Fibroblast of mammary gland (primary cell): Measurements from ENCODE around the gene IFIT2.

Experiments
- DNase-seq: peaks from one replicate; pipeline ENCODE4 v3.0.0-alpha.2; 2010; ENCODE audit warnings: low read depth
- H3K4me3 ChIP-seq: 2 replicates; pipeline ENCODE4 v1.5.1; 2011; ENCODE audit warnings: low read depth, mild to moderate bottlenecking, low read length, moderate library complexity; ENCODE audit not compliant: control insufficient read depth
- TF ChIP-seq, protein P1 (sequence below): conservative IDR thresholded peaks from 2 replicates; pipeline ENCODE4 v1.5.1; 2011; ENCODE audit warnings: low read depth, low read length, inconsistent platforms; ENCODE audit not compliant: control insufficient read depth, insufficient read depth

IFIT2 gene

DNA sequence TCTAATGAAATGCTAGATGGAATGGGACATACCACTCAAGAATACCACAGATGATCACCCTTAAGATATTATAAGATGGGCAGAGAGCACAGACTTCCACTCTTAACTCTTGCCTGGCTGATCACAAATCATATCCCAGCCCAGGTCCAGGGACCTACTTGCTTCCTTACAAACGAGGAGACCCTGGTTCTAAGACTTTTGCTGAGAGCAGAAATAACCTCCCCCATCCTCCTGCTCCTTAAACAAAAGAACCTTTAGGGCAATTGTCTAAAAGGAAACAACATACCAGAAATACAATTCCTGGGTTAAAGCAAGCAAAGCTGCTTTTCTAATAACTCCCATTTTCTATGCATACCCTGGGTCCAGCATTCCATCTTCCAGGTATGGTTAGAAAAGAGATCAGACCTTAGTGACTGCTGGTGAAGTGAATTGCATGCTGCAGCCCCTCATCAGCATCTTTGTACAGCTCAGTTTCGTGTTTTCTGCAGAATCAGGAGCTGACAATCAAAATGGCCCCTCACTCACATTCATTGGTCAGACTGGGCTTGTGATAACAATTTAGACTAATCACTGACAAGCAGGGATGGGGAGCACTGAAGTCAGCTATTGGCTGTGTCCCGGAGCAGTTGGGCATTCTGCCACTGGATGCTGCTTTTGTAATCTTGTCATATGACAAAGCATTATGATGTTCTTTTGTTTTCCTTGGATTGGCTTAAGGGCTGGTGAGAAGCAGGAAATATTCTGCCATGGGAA lies 40.5 kb downstream of the IFIT2 start:
- peak; percentile 96 for DNase-seq
- TF ChIP-seq, protein P1, sequence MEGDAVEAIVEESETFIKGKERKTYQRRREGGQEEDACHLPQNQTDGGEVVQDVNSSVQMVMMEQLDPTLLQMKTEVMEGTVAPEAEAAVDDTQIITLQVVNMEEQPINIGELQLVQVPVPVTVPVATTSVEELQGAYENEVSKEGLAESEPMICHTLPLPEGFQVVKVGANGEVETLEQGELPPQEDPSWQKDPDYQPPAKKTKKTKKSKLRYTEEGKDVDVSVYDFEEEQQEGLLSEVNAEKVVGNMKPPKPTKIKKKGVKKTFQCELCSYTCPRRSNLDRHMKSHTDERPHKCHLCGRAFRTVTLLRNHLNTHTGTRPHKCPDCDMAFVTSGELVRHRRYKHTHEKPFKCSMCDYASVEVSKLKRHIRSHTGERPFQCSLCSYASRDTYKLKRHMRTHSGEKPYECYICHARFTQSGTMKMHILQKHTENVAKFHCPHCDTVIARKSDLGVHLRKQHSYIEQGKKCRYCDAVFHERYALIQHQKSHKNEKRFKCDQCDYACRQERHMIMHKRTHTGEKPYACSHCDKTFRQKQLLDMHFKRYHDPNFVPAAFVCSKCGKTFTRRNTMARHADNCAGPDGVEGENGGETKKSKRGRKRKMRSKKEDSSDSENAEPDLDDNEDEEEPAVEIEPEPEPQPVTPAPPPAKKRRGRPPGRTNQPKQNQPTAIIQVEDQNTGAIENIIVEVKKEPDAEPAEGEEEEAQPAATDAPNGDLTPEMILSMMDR, result no peak
- peak overlapping the region; percentile 15 for H3K4me3 ChIP-seq

DNA sequence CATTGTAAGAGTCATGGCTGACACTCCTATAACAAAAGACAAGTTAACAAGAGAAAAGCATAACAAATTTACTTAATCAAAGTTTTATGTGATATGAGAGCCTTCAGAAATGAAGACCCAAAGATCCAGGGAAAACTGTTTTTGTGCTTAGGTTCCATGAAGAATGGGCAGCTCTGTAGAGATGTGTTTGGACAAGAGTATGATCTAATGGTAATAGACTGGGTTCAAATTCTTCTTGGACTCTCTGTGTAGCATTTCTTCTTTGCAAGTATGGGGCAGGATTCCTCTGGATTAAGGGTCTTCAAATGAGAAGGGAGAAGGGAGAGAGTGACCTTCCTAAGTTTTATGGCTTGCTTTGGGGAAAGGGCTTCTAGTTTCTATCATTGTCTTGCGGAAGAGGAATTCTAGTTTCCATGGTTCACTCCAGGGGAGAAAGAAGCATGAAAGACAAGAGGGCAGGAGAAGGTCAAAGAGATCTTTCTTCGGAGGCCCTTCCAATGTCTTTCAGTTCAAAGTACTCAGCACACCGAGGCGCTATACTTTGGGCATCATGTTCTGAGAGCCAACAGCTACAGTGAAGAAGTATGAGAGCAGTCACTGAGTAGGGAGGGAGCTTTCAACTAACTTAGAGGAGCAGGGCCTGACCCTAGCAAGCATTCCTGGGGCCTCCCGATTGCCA lies 41.4 kb downstream of the IFIT2 start:
- no peak for DNase-seq
- TF ChIP-seq, protein P1, result no peak
- H3K4me3 ChIP-seq, result no peak overlapping the region

DNA sequence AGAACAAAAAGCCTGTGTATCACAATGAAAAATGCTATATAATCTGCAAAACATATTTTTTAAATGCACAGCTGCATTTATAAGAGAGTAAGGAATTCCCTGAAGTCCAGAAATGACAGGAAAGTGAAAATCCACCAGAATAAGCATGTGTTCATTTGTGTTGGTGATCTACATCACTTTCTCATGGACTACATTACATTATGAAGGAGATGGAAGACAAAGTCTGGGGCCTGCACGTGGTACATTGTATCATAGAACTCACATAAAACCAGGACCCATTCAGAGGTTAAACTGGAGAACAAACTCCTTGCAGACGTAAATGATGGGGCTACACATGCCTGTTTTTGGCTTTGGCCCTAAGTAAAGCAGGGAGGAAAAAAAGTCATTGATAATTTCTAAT lies 42.3 kb downstream of the IFIT2 start:
- no peak overlapping the region for H3K4me3 ChIP-seq
- DNase-seq, result no peak
- TF ChIP-seq, protein P1, result no peak

DNA sequence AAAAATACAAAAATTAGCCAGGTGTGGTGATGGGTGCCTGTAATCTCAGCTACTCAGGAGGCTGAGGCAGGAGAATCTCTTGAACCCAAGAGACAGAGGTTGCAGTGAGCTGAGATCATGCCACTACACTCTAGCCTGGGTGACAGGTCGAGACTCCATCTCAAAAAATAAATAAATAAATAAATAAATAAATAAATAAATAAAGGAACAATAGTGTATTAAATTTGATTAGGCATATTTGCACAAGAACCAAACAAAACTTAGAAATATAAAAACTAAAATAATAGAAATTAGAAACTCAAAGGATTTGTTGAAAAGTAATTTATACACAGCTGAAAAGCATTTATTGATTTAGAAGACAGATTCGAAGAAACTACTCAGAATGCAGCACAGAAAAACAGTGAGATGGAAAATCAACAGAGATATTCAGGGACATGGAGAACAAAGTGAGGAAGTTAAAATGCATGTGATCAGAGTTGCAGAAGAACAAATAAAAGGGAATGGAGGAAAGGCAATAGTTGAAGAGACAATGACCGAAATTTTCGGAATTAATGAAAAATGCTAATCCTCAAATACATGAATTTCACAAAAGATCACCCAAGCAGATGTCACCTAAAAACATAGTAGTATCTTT lies 43.6 kb downstream of the IFIT2 start:
- no peak overlapping the region for H3K4me3 ChIP-seq
- TF ChIP-seq, protein P1, result no peak
- no peak for DNase-seq

DNA sequence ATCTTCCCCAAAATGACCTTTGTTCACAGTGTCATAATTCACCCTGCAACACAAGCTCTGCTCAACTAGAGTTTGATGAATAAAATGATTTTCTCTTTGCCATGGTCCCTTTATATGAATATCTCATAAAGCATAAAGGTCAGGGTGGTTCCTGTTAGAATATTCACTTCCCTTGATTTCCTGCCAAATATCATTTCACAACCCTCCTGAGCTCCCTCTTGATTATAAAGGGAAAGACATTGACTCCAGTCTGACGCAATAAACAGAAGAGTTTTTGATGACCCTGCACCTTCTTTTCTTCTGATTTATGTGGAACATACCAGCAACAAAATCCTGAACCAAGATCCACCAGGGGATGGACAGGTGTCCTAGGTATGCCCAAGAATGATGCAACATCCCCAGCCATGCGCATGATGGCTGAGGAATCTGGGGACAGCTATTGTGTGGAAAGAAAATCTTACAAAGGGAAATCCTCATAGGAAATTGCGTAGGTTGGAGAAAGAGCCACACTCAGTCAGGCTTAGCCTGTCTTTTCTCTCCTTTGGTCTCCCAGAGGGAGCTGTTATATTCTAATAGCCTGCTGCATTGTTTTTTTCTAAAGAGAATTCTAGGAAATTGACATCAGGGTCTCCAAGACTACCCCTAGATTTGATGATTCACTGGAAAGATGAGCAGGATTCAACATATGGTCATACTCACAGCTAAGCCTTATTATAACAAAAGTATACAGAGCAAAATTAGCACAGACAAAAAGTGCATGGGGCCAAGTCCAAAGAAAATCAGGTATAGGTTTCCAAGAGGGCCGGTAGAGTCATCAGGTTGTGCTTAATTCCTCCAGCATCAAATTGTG lies 44.8 kb downstream of the IFIT2 start:
- no peak overlapping the region for H3K4me3 ChIP-seq
- TF ChIP-seq, protein P1, result no peak
- peak; percentile 80 for DNase-seq
